Neural progenitor cell (in vitro differentiated cells): ENCODE data around the gene ARHGAP22.

Source experiments
- CTCF ChIP-seq: fragments of 200-600 bp; sonication (generic); IDR thresholded peaks from 2 replicates; pipeline ENCODE4 v1.5.1; 2017; ENCODE audit warnings: antibody characterized with exemption, mild to moderate bottlenecking
- EZH2 ChIP-seq: fragments of 200-600 bp; sonication (generic); IDR thresholded peaks from 2 replicates; pipeline ENCODE4 v1.6.1; 2017; ENCODE audit warnings: antibody characterized with exemption, mild to moderate bottlenecking, moderate library complexity
- EZH2phosphoT487 ChIP-seq: fragments of 200-600 bp; sonication (generic); IDR thresholded peaks from 2 replicates; pipeline ENCODE4 v1.6.1; 2017; ENCODE audit warnings: antibody characterized with exemption

GRCh38 chr10:48445932-48446331 lies 158.9 kb downstream of the ARHGAP22 start:
- TF ChIP-seq CTCF, result no peak
- TF ChIP-seq EZH2phosphoT487, result no peak
- no peak for TF ChIP-seq EZH2
